Thyroid gland (tissue), 4 donors: Measurements from ENCODE around the gene HSPA1A. TPM values are rescaled to one million over a fixed set of nuclear protein-coding genes. Genes with fewer than 3 reads are reported as not detected.
"Not testable (repeated sequence)": the region's sequence is repeated elsewhere in the genome, so short reads cannot be mapped to it uniquely, and the experiment has no call there.

Experiments
- DNase-seq, 2 donors: peaks; one replicate each; pipeline ENCODE4 v3.0.0-alpha.2; 2019
- H3K27ac ChIP-seq, 3 donors: fragments of 200-600 bp; sonication (generic); 1 replicate in 2 of 3; 2 replicates in 1 of 3; pipeline ENCODE4 v1.5.1; 2016 to 2019; ENCODE audit warnings: mild to moderate bottlenecking in 1 of 3, moderate library complexity in 1 of 3
- H3K27me3 ChIP-seq: fragments of 200-600 bp; sonication (generic); one replicate; pipeline ENCODE4 v1.5.1; 2019
- H3K36me3 ChIP-seq, 2 donors: fragments of 200-600 bp; sonication (generic); one replicate each; pipeline ENCODE4 v1.5.1; 2016 to 2019
- H3K4me1 ChIP-seq, 2 donors: fragments of 200-600 bp; sonication (generic); one replicate each; pipeline ENCODE4 v1.5.1; 2017 to 2019
- H3K4me3 ChIP-seq, 3 donors: fragments of 200-600 bp; sonication (generic); replicated peaks in 1 of 3; 1 replicate in 2 of 3; 2 replicates in 1 of 3; pipeline ENCODE4 v1.5.1; 2016; ENCODE audit warnings: mild to moderate bottlenecking in 1 of 3
- H3K9me3 ChIP-seq: fragments of 200-600 bp; sonication (generic); one replicate; pipeline ENCODE4 v1.5.1; 2017
- POLR2A ChIP-seq, 2 donors: fragments of 450-650 bp; IDR thresholded peaks; one replicate each; pipeline ENCODE4 v1.6.1; 2017; ENCODE audit warnings: antibody characterized with exemption in 2 of 2, mild to moderate bottlenecking in 2 of 2, moderate library complexity in 1 of 2
- WGBS, 2 donors: methylation state at CpG; one replicate each; pipeline ENCODE4 v1.1.5; 2017; 5-methylcytosine and 5-hydroxymethylcytosine counted together
- intact Hi-C: fragments of 100-400 bp; cut with DNase I; formaldehyde crosslinking; loops from one replicate; pipeline ENCODE4 v1.15.1; 2023
- total RNA-seq, 4 donors: library from RNA; depleted of rRNA; stranded (reverse); fragments of >200 nt; gene quantifications; one replicate each; pipeline ENCODE4 v1.2.3, GENCODE V29; 2016
- TF ChIP-seq, protein P1 (sequence below), 6 experiments: fragments of 200-600 bp in 3 of 6; fragments of 450-650 bp in 3 of 6; sonication (generic) in 3 of 6; IDR thresholded peaks; one replicate each; pipeline ENCODE4 v1.5.1; 2016 to 2019; ENCODE audit warnings: antibody characterized with exemption in 6 of 6, mild to moderate bottlenecking in 2 of 6, inconsistent platforms in 1 of 6, moderate library complexity in 1 of 6

HSPA1A gene
- total RNA-seq, 4 donors from 2014 or later: 148 to 320 (median 190) TPM

DNA sequence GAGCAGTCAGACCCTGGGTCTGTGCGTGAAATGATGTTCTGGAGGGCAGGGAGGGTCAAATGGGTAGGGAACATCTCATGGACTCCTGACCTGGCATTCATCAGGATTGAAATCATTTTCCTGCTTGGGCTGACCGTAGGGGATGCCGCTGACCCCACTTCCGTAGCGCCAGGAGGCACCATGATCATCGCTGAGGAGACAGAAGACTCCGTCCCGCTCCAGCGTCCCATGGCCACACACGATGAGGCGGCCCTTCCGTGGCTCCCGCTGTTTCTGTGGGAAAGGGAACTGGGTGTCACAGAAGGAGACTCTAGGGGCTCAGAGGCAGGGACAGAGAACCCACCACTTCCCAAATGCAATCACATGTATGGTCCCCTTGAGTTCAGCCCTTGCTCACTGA lies 45.0 kb downstream of the HSPA1A start:
- Histone ChIP-seq H3K27me3 (no peaks in the 10 kb centered on the region), H3K27ac (no peak overlapping the region), H3K4me3 (no peak overlapping the region), H3K36me3 (peaks cover 14 to 23% of the 10 kb centered on the region in 2 donors), H3K9me3 (no peaks in the 10 kb centered on the region), H3K4me1 (peaks cover 17 to 22% of the 10 kb centered on the region in 2 donors)
- WGBS, 2 donors: 92 to 93% methylated on average over 13 of the region's 13 CpGs
- DNase-seq: no peak
- intact Hi-C loops: loop anchor here (5.0 kb wide), 1 partner anchor 37 kb away; the partner anchor contains the start of gene EHMT2
- TF ChIP-seq, protein P1, sequence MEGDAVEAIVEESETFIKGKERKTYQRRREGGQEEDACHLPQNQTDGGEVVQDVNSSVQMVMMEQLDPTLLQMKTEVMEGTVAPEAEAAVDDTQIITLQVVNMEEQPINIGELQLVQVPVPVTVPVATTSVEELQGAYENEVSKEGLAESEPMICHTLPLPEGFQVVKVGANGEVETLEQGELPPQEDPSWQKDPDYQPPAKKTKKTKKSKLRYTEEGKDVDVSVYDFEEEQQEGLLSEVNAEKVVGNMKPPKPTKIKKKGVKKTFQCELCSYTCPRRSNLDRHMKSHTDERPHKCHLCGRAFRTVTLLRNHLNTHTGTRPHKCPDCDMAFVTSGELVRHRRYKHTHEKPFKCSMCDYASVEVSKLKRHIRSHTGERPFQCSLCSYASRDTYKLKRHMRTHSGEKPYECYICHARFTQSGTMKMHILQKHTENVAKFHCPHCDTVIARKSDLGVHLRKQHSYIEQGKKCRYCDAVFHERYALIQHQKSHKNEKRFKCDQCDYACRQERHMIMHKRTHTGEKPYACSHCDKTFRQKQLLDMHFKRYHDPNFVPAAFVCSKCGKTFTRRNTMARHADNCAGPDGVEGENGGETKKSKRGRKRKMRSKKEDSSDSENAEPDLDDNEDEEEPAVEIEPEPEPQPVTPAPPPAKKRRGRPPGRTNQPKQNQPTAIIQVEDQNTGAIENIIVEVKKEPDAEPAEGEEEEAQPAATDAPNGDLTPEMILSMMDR (IDR thresholded peaks at IDR 0.05): no peak
- no peak for TF ChIP-seq POLR2A (IDR thresholded peaks at IDR 0.05)

DNA sequence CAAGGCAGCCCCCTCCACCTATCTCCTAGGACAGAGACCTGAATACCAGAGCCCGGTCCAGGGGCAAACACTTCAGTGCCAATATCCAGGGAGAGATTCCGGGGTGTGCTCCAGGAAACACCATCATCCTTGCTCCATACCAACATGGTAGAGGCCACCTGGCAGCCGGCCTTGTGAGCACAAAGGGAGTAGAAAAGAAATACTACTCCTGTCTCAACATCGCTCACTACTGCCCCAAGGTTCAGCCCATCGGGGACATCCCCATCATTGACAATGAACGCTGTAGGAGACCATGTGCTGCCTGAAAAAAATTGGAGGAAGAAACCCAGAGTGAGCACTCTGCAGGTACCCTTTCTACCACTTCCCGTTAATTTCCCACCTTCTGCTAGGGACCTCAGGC lies 45.8 kb downstream of the HSPA1A start:
- no peak for TF ChIP-seq POLR2A (IDR thresholded peaks at IDR 0.05)
- TF ChIP-seq, protein P1 (IDR thresholded peaks at IDR 0.05): no peak
- H3K9me3 ChIP-seq: no peaks in the 10 kb centered on the region
- intact Hi-C loops: loop anchor here (5.0 kb wide), 1 partner anchor 36 kb away; the partner anchor contains the start of gene EHMT2
- peak overlapping the region in 1 of 3 donors; percentile 90 for H3K27ac ChIP-seq
- H3K4me3 ChIP-seq: no peak overlapping the region
- peaks cover 14 to 23% of the 10 kb centered on the region in 2 donors for H3K36me3 ChIP-seq
- DNase-seq: no peak
- no peaks in the 10 kb centered on the region for H3K27me3 ChIP-seq
- WGBS, 2 donors: 92 to 94% methylated on average over 7 of the region's 7 CpGs
- H3K4me1 ChIP-seq: peaks cover 17 to 22% of the 10 kb centered on the region in 2 donors

DNA sequence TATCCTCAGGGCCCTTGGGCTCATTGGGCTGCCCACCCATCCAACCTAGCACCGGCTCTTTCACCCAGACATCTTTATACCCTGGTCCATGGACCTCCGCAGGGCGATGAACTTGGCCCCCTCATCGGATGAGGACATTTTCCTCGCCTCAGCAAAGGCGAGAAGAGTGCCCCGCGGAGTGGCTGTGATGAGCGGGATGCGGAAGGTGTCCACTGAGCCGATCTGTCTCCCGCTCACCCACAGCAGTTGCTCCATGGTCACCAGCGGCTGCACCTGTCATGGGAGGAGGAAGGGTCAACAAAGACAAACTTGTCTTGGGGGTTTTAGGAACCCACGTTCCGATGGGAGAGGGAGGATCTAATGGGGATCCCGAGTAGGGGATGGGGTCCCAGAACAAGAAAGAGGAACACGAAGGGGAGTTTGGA lies 46.6 kb downstream of the HSPA1A start:
- H3K9me3 ChIP-seq: no peaks in the 10 kb centered on the region
- peak overlapping the region in 2 of 3 donors; percentile 87 to 90 for H3K27ac ChIP-seq
- intact Hi-C loops: loop anchor here (5.0 kb wide), 1 partner anchor 35 kb away; the partner anchor contains the start of gene EHMT2
- H3K27me3 ChIP-seq: no peaks in the 10 kb centered on the region
- peaks cover 17 to 22% of the 10 kb centered on the region in 2 donors for H3K4me1 ChIP-seq
- H3K4me3 ChIP-seq: peak overlapping the region; percentile 38 to 66 (median 65)
- WGBS, 2 donors: 27 to 39% methylated on average over 16 to 17 of the region's 17 CpGs
- TF ChIP-seq, protein P1 (IDR thresholded peaks at IDR 0.05): no peak
- no peak for TF ChIP-seq POLR2A (IDR thresholded peaks at IDR 0.05)
- peaks cover 14 to 23% of the 10 kb centered on the region in 2 donors for H3K36me3 ChIP-seq
- DNase-seq: no peak

DNA sequence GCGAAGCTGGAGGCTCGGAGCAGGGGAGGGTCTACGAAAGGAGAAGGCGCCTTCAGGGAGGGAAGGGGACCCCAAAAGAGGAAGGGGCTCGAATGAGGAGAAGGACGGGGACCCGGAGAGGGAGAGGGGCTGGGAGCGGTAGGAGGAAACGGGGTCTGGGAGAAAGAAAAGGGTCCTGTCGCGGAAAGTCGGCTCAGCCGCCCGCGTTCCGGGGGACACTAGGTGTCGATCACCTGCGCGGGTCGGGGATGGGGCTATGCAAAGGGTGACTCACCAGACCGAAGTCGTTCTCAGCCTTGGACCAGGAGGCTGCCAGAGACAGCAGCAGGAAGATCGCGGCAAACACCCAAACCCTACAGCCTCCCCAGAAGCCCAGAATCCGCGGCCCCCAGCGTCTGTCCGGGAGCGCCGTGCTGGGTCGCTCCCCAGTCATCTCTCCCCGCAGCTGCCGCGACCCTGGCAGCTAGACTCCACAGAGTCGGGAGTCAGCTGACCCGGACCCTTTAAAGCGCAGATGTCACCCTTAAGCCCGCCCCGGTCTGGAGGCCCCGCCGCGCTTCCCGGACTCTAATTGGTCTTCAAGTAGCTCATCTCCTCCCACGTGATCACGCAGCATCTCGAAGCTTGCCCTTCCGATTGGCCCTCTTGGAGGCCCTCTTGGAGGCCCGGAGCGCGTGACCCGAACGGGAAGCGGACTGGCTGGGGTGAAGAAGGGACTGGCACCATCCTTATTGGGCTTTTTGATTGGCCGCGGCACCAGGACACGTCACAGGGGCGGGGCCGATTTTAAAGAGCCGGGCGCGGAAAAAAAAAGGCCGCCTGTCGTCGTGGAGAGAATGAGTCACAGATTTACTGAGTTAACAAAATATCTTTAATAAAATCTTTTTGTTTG lies 47.2 kb downstream of the HSPA1A start, which contains the start of gene NEU1:
Gene NEU1 (minus strand): TSS at position 478 of the 892 bp plus-strand sequence. CDS start 45 bp downstream, at position 433.
- whole genome bisulfite sequencing, 2 donors: 1% methylated on average over 52 of the region's 64 CpGs
- Histone ChIP-seq H3K4me3 (peak within 1 kb of the TSS; percentile 38 to 66 (median 65)), H3K4me1 (peaks cover 17 to 22% of the 10 kb centered on the region in 2 donors), H3K9me3 (no peaks in the 10 kb centered on the region), H3K27me3 (no peaks in the 10 kb centered on the region), H3K27ac (peak within 1 kb of the TSS; percentile 55 to 90 (median 87)), H3K36me3 (peaks cover 14 to 23% of the 10 kb centered on the region in 2 donors)
- peak; percentile 100 for DNase-seq
- peak; percentile 64 to 98 for TF ChIP-seq POLR2A (IDR thresholded peaks at IDR 0.05)
- TF ChIP-seq, protein P1 (IDR thresholded peaks at IDR 0.05): peak in 1 of 6 experiments; percentile 13
- intact Hi-C loops: loop anchor here (5.0 kb wide), 1 partner anchor 35 kb away; the partner anchor contains the start of gene EHMT2

DNA sequence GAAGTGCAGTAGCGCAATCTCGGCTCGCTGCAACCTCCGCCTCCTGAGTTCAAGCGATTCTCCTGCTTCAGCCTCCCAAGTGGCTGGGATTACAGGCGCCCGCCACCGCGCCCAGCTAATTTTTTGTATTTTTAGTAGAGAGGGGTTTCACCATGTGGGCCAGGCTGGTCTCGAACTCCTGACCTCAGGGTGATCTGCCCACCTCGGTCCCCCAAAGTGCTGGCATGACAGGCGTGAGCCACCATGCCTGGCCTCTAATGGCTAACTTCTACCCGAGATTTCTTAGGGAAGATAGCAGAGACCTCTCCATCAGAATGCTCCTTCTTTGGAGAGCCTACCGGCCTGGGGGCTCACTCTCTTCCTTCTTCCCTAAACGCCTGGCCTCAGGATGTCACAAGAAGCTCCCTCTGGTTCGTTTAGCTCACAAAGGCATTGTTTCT lies 48.8 kb downstream of the HSPA1A start:
- intact Hi-C loops: loop anchor here (5.0 kb wide), 1 partner anchor 33 kb away; the partner anchor contains the start of gene EHMT2
- 13 to 17% methylated on average over 16 of the region's 16 CpGs for WGBS, 2 donors
- Histone ChIP-seq H3K4me3 (peak overlapping the region in 1 of 3 donors; percentile 24), H3K27ac (peak overlapping the region; percentile 36 to 85 (median 84)), H3K4me1 (peaks cover 17 to 22% of the 10 kb centered on the region in 2 donors), H3K36me3 (peaks cover 10 to 11% of the 10 kb centered on the region in 2 donors)
- not testable (repeated sequence) for H3K9me3 ChIP-seq, DNase-seq, H3K27me3 ChIP-seq
